ENCODE measurements around the gene HYCC2. TPM values are rescaled to one million over a fixed set of nuclear protein-coding genes. Genes with fewer than 3 reads are reported as not detected.

Gene HYCC2
- total and polyA plus RNA-seq, 2 of the 8 experiments (the other 6 are each of a cell fraction or from before 2014, with no cell fraction given), result 0.86 to 8.0 TPM

GRCh38 chr2:201100497-201100896 is 29.0 kb upstream of the HYCC2 start (continued):
- TF ChIP-seq SUZ12 (IDR thresholded peaks at IDR 0.05; ENCODE audit: low read length) (no peak), CREB1 (IDR thresholded peaks at IDR 0.05) (no peak), SIRT6 (IDR thresholded peaks at IDR 0.05; ENCODE audit: low read length) (no peak), HDAC2 (IDR thresholded peaks at IDR 0.05; ENCODE audit: borderline replicate concordance in 1 of 2, low read depth in 2 of 2, low read length in 2 of 2) (no peak)

All from H1 (cell line).